NCI-H1105 treated with DMSO at 0.1 percent for 48 hours (cell line): ENCODE measurements around the gene FBXW10.
"Not testable (repeated sequence)": the region's sequence is repeated elsewhere in the genome, so short reads cannot be mapped to it uniquely, and the experiment has no call there.

Experiments
- DNase-seq: peaks from one replicate; lab custom pipeline; 2025; lab: John Stamatoyannopoulos, UW

FBXW10 gene

GRCh38 chr17:18743699-18744421 lies at the start of gene FBXW10:
TSS of gene FBXW10 (plus strand) at chr17:18744054. CDS start at chr17:18744245, 191 bp downstream.
- DNase-seq: not testable (repeated sequence)

- DNase-seq: not testable (repeated sequence)
These were observed 48.7 kb upstream of the FBXW10 start for GRCh38 chr17:18695143-18695542.

DNA sequence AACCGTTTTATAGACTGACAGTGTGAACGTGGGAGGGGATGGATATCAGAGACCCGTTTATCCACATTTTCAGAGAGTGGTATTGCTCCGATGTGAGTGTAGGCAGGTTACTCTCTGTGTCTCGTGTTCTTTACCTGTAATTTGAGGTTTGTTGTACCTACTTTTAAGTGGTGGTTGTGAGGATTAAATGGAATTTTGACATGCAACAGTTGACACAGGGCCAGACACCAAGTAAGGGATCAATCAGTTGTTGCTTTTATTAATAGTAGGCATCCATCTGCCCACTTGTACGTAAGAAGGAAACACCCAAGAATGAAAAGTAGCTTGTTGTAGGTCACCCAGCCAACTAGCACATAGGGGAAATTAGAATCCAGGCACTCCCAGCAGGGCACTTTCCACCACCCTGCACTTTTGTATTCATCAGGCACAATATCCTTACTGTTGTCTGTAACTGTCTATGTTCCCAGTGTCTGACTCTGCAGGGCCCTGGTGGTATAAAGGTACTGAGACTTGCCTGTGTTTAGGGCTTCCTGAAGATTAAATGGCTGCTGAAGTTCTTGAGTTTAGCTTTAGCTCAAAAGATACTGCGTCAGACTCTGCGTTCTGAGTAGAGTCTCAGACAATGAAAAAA lies 45.3 kb upstream of the FBXW10 start:
- not testable (repeated sequence) for DNase-seq

DNA sequence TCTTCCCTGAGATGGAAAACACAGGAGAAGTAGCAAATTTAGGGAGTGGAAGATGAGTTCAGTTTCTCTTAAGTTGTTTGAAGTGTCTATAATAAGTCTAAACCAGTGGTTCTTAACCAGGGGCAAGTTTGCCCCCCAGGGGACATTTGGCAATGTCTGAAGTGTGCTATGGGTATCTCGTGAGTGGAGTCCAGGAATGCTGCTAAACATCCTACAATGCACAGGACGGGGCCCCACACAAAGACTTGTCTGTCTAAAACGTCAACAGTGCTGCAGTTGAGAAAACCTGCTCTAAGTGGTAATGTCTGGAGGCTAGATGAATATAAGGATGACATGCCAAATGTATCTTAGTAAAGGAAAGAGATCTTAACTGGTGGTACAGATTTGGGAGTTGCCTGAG lies 37.9 kb upstream of the FBXW10 start:
- DNase-seq: not testable (repeated sequence)

- not testable (repeated sequence) for DNase-seq
These were observed 35.6 kb upstream of the FBXW10 start for GRCh38 chr17:18708215-18708614.

DNA sequence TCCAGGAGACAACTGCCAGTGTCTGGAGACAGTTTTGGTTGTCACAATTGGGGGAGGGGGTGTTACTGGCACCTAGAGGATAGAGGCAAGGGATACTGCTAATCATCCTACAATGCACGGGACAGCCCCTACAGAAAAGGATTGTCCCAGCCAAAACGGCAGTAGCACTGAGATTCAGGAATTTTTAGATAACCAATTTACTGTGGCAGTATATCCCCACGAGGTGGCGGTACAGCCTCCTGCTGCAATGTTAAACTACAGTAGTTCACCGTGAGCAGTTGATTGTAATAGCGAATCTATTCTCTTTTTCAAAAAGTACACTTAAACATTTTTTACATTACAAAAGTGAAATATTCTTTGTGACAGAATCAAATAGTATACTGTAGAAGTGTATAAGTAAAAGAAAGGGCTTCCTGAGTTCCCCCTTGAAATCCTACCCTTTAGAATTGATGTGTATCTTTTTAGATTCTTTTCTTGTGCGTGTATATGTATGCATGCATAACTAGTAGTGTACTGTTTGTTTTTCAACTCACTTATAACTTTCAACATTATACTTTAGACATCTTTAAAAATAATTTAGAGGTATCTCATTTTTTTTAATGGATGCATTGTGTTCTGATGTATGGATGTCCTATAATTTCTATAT lies 31.4 kb upstream of the FBXW10 start:
- DNase-seq: peak; percentile 46

DNA sequence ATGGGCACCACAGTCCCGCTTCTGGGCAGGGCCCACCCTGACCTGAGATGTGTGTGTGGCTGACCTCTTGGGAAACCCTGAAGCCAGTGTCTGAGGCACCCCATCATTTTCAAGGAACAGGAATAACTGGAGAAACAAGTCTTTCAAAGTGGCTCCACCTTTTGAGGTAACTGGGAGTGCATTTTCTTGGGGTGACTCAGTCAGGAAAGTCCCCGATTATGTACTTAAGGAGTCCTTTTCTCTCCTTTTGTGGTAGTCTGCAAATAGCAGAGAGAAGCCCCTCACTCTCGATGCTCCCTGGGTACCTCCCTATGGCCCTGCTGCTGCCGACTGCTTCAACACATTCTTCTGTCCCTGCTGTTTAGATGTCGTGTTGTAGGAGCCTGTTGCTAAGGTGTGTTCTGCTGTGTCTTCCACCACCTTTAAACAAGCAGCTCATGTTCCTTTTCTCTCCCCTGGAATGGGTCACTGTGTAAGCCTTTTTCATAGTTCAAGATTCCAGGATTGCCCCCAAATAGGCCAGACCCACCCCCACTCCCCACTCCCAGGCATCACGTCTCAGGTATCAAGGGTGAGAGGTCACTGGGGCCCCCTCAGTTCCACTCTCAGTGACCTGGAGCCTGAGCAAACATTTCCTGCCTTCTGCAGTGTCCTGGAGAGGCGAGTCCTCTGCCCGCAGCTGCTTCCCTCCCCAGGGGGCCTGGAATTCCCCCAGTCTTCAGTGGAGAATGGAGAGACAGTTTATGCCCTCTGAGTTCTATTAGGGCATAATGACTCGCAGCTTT lies 25.0 kb upstream of the FBXW10 start:
- DNase-seq: not testable (repeated sequence)

- not testable (repeated sequence) for DNase-seq
These were observed 24.3 kb upstream of the FBXW10 start for GRCh38 chr17:18719428-18720110.

DNA sequence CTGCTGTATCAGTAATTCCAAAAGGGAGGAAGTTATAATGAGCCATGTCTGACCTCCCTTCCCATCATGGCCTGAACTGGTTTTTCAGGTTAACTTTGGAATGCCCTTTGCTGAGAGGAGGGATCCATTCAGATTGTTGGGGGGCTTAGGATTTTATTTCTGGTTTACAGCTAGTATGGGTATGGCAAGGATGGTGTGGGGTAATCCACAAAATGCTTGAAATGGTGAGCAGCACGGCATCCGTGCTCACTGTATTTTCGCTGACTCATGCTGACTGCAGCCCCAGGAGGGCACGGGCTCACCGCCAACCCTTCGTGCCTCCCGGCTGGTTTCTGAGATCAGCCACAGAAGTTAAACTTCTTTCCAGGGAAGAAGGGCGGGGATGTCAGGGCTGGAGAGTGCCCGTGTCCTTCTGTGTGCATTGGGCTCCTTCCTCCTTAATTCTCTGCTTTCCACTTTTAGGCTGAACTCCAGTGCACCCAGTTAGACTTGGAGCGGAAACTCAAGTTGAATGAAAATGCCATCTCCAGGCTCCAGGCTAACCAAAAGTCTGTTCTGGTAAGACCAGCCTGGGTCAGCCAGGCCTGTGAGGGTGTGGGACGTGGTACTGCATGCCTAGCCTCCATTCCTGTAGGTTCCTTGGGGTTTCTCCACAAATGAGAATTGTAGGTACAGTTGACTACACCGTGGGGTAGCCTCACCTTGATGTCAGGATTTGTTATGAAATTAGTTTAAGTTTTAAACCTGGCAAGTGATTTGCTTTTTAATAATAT lies 21.9 kb upstream of the FBXW10 start:
- DNase-seq: not testable (repeated sequence)

- DNase-seq: not testable (repeated sequence)
These were observed 21.2 kb upstream of the FBXW10 start for GRCh38 chr17:18722612-18723011.

- not testable (repeated sequence) for DNase-seq
These were observed 20.3 kb upstream of the FBXW10 start for GRCh38 chr17:18723509-18723908.

DNA sequence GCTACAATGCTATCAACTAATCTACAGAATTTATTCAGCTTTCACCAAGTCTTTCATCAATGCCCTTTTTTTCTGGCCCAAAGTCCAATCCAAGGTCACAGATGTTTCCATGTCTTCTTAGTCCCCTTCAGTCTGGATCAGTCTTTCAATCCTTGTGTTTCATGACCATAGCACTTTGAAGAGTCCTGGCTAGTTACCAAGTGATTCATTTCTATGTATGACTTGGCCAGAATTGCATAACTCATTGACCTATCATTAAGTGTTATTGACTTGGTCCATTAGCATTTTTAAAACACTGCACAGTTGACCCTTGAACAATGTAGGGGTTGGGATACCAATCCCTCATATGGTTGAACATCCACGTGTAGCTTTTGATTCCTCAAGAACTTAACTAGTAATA lies 11.4 kb upstream of the FBXW10 start:
- not testable (repeated sequence) for DNase-seq

DNA sequence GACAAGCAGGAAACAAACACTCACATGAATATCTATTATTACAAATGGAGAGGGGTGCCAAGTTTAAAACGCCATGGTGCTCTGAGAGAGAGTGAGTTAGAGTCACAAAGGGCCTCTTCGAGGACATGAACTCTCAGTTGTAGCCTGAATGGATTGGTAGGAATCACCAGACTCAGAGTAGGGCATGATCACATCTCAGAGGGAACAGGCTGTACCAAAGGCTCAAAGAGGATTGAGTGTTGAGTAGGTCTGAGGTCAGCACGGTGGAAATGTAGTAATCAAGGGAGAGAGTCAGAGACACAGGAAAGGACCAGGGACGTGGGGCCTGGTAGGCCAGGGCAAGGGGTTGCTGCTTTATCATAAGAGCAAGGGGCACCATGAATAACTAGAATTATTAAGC lies 10.5 kb upstream of the FBXW10 start:
- not testable (repeated sequence) for DNase-seq

- DNase-seq: not testable (repeated sequence)
These were observed 4.0 kb upstream of the FBXW10 start for GRCh38 chr17:18739616-18740391.

- DNase-seq: not testable (repeated sequence)
These were observed 2.6 kb upstream of the FBXW10 start for GRCh38 chr17:18741228-18741627.

GRCh38 chr17:18744726-18745125 lies 872 bp downstream of the FBXW10 start:
- DNase-seq: not testable (repeated sequence)

DNA sequence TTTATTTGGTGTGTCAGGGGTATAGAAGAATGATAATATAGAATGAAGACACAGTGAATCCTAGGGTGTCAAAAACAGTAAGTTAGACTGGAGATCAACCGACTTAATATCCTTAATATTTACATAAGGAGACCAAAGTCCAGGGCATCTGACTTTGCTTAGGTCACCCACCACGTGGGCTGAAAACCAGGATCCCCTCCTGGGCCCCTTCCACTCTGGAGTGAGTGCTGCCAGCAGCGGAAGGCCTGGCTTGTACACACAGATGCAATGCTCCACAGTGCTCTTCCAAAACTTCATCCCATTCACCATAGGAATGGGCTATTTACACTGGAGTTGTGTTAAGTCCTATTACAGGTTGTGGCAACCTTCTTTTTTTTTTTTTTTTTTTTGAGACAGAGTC lies 2.7 kb downstream of the FBXW10 start:
- not testable (repeated sequence) for DNase-seq

DNA sequence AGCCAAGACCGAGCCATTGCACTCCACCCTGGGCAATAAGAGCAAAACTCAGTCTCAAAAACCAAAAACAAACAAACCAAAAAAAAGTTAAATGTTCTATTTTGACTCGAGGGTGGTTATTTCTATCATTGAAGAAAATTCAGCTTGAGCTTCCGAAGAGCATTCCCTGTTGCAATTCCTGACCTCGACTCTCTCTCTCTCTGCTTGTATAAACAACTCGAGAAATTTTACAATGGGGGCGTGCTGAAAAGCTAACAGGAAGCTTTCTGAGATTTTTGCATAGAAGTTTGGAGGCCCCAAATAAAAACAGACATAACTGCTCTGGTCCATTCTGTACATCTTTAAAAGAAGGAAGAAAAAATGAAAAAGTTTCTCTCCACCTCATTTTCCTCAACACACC lies 3.6 kb downstream of the FBXW10 start:
- DNase-seq: not testable (repeated sequence)

- DNase-seq: not testable (repeated sequence)
These were observed 6.4 kb downstream of the FBXW10 start for GRCh38 chr17:18750242-18750641.
